ENCODE measurements around the gene MGAT5B.

Gene MGAT5B

DNA sequence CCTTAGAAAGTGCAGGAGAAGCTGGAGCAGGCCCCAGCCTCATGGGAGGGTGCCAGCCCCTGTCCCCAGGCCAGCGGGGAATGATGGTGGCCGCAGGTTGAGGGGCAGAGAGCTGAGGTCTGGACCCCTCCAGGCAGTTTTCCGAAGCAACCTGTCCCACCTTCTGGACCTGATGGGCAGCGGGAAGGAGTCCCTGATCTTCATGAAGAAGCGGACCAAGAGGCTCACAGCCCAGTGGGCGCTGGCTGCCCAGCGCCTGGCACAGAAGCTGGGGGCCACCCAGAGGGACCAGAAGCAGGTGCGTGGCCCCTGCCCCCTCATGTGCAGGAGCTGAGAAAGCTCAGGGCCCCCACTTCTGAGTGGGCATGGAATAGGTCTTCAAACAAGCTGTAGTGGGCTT is 36.8 kb downstream of the MGAT5B start:
- DNase-seq (ENCODE audit: low spot score): no peak

DNA sequence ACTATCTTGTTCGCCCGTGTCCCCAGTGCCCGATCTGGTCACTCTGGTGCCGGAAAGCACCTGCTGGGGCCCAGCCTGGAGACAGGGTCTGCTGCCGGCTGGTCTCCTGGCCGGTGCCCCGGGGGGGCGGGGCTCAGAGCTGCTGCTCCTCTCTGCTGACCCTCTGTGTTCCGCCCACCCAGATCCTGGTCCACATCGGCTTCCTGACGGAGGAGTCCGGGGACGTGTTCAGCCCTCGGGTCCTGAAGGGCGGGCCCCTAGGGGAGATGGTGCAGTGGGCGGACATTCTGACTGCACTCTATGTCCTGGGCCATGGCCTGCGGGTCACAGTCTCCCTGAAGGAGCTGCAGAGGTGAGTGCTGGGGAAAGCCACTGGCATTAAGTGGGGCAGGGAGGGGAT is 37.6 kb downstream of the MGAT5B start:
- DNase-seq (ENCODE audit: low spot score): no peak

DNA sequence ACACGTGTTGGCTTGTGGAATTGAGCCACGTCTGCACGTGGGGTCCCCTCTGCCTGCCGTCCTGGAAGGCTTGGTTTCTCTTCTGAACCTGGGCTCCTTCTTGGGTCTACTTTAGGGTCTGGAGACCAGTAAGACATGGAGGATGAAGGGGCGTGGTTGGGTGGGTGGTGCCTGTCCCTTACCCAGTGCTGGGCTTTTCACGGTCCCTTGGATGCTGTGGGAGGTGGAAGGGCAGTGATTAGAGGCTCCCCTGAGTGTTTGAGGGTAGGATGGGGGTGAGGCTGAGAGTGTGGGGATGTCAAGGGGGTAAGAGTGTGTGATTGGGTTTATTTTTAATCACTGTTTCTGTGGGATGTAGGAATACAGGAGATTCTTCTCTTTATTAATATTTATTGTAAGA is 38.3 kb downstream of the MGAT5B start:
- no peak for DNase-seq (ENCODE audit: low spot score)

DNA sequence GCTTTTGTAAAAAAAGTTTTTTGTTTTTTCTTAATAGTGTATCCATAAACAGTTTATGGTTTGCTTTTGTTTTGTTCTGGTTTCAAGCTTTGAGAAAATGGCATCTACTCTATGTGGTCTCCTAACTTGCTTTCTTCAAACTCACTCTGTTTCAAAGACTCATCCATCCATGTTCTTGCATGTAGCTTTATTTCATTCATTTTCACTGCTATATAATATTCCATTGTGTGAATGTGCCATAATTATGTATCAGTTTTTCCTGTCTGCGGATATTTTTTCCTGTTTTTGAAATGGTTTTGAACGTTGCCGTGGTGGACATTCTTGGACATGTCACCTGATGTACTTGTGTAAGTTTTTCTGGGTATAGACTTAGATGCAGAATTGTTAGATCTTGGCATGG is 39.1 kb downstream of the MGAT5B start:
- no peak for DNase-seq (ENCODE audit: low spot score)

DNA sequence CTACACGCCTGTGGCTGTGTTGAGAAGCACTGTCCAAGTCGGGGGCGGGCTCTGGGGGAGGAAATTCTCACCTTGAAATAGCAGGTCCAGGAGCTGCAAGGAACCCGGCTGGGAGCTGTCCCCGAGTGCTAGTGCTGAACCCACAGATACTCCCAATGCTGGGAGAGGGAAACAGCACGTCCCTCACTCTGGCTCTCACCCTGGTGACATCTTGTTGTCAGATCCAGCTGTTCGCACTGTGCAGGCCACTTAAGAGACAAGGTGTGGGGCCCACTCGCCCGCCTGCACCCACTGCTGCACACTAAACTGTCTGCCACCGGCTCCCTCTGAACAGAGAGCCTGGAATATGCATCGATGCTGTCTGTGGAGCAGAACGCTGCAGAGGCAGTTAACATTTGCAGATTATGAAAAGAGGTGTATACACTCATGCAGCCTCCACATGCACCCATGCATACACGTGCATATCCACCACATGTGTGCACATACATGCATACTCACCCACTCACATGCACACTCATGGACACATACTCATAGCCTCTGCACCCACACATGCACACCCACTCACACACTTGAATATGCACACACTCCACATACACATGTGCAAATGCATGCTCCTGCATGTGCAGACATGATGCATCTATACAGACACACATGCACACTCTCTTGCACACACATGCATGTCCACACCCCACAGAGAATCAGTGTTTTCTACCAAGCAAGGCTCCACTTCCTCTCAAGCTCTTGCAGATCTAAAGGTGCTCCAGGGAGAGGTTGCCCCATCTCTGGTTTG is 42.0 kb downstream of the MGAT5B start:
- DNase-seq (ENCODE audit: low spot score): no peak

DNA sequence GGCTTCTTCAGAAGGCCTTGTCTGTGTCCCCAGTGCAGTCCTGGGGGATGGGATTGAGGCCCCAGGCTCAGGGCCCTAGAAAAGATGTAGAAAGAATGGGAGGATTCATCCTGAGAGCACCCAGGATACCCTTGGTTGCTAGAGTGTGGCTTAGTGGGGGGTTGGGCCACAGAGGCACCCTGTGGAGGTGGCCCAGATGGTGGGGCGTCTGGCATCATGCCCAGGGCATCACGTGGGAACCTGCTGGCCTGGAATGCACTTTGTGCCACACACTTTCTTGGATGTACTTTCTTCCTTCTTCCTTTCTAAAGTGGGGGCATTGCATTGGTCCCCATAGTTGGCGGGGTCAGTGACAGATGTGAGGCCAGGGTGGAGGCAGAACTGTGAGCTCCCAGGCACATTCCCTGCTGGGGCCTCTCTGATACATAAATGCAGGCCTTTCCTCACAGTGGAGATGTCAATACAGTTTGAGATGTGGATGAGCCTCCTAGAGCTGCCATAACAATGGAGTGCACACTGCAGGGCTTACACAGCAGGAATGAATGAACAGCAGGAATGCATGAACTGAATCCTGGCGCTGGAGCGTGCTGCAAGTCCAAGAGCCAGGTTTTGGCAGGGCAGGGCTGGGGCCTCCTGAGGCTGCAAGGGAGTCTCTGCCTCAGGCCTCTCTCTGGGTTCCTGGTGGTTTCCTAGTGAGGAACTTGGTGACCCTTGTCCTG is 43.3 kb downstream of the MGAT5B start:
- DNase-seq (ENCODE audit: low spot score): peak; percentile 87

DNA sequence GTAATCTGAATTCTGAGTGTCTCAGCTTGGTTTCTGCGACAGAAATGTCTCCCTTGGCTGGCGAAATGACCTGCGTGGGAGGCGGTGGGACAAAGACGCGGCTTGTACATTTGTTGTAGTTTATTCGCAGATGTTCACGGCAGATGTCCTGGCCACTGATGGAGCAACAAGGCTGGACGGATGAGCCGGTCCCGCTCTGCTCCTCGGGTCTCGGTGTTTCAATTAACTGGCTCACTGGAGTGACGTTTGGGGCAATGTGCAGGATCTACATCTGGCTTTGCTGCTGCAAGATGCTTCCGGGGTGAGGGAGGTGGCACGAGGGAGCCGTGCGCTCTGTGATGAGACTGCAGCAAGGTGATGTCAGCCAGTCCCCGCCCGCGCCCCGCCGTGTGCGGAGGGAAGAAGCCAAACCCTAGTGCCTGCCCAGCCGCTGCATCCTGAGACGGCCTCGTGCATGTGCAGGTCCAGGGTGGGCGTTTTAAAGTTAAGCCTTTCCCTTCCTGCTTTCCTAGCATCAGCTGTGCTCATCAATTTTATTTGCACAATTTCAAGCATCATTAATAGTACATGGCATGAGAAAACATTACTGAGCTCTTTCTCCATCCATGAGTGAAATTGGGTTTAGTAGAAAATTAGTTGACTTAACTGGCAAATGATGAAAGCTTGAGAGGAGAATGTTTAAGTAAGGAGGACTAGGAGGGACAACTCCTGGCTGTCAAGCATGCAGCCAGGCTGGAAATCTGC is 44.4 kb downstream of the MGAT5B start:
- DNase-seq (ENCODE audit: low spot score): no peak

DNA sequence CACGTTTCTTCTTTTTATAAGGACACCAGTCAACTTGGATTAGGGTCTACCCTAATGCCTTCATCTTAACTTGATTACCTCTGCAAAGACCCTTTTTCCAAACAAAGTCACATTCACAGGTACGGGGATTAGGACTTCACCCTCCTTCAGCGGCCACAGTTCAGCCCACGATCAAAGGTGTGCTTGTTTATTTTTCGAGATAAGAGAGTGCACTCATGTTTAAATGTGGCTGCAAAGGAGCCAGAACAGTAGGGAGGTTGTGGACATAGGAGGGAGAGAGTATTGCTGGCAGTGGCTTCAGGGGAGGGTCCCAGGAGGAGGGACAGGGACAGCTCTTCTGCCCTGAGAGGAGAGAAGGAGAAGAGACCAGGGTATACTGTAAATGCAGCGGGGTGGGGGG is 46.7 kb downstream of the MGAT5B start:
- DNase-seq (ENCODE audit: low spot score): no peak

DNA sequence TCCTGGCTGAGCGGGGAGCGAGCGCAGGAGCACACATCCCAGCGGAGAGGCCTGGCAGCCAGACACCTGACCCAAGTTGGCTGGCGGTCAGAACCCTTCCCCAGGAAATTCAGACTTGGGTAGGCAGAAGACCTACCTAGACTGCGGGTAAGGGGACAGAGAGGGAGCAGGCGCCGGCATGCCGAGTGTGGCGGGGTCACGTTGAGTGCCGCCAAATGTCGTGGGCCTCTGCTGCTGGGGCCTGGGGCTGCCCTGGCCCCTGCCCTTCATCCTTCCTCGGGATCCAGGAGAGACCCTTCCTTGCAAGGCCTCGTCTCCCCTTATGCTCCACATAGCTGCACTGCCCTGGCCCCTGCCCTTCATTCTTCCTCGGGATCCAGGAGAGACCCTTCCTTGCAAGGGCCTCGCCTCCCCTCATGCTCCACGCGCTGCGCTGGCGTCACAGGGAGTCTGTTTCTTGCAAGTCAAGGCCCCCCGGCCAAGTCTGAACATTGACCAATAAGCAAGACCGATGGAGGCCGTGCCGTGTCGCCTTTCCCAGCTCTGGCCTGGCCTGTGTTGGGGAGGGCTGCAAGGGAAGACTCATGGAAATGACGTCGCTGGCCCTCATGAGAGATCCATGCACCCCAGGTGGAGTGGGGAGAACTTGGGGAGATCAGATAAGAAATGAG is 47.8 kb downstream of the MGAT5B start:
- no peak for DNase-seq (ENCODE audit: low spot score)

DNA sequence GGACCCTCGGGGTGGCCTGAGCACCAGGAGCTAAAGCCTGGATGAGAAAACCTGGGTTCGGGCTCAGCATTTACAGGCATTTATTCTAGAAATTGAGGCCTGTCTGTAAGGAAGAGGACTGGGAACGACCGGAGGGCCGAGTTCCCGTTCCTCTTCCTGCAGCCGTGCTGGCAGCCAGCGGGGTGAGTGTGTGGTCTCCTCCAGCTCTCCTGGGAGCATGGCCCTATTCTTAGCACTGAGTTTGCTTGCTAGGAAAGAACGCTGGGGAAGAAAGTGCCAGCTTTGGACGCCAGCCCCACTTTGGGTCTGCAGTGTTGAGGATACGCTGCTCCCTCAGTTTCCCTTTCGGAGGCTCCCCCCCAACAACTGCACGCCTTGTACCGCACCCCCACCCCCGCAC is 49.6 kb downstream of the MGAT5B start:
- DNase-seq (ENCODE audit: low spot score): no peak

DNA sequence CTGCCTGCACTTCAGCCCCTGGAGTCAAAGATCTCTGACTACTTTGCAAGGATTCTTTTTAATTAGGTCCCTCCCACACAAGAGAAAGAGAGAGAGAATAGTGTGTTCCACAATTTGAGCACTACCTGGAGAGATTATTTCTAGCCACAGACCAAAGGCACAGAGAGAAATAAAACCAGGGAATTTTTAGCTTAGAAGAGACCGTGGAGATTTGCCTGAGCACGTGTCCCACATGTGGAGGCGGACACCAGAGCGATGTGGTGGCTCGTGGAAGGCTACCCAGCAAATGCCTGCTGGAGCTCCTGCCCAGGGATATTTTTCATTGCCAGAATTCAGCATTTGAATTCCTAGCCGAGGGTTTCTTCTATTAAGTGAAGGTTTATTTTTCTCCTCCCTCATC is 50.6 kb downstream of the MGAT5B start:
- no peak for DNase-seq (ENCODE audit: low spot score)

DNA sequence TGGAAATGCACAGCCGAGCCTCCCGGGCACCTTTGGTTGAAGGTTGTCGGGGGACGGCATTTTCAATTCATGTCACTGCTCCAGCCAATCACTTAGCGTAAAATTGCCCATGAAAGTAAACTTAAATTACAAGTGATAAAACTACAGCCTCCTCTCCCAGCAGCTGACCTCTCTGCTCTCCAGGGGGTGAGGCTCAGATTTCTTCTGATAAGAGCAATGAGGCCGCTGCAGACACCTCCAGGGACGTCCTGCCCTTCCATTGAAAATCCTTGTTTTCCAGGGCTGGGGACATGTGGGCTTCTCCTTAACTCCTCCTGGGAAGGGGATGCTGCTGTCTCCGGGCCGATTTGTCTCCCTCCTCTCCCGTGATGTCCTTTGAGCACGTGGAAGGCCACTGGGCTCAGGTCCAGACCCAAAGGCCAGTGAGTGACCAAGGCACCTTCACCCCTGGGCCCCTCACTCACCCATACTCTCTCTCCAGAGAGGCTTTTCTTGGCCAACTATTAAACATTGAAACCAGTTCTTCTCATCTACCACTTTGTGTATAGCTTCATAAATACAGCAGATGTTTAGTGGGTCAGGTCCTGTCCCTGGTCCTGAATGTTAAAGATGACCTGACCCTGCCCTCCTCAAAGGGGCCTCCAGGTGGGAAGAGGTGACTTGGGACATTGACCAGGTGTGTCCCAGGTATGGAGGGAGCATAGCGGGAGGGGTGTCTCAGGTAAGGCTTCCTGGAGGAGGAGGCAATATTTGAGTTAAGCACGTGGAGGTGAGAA is 52.3 kb downstream of the MGAT5B start:
- no peak for DNase-seq (ENCODE audit: low spot score)

DNA sequence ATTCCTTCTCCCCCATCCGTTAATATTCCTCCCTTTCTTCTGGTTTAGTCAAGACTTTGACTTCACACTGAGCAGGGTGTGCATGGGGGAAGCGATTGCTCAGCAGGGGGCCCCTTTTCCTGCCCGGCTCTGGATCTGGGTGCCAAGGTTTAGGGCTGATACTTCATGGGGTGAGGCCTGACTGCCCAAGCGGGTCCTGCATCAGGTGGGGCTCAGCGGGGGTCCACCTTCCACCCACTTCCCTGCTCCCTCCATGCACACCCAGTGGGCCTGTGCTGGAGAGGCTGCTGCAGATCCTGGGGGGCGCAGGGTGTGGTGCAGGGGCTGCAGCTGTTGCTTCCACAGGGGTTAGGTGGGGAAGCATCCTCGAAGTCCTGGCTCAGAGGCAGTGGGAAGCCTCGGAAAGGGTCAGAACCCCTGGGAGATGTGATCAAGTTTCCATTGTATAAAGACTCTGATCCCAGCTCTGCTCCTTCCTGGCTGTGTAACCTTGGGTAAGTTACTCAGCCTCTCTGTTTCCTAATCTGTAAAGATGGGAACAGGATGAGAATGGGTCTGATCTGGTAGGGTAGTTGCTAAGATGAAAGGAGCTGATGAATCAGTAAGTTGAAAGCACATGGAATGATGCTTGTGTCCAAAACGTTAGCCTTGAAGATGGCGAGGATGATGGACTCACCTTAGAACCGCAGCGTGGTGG is 53.3 kb downstream of the MGAT5B start:
- DNase-seq (ENCODE audit: low spot score): no peak

DNA sequence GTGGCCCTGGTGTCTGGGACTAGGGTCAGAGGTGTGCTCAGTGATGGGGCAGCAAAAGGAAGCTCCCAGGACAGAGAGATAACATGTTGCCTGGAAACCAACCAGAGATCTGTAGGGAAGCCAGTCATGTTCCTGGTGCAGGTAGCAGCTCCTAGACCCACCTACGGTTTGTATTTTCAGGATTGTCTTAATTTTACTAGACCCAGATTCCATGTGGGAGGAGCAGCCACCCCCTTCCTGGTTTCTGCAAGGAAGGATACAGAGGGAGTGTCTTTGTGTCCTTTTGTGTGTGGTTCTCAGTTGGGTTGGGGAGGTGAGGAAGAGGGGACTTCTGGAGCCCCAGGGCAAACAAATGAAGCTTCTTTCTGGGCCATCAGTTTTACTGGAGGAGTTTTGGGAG is 53.9 kb downstream of the MGAT5B start:
- DNase-seq (ENCODE audit: low spot score): no peak

DNA sequence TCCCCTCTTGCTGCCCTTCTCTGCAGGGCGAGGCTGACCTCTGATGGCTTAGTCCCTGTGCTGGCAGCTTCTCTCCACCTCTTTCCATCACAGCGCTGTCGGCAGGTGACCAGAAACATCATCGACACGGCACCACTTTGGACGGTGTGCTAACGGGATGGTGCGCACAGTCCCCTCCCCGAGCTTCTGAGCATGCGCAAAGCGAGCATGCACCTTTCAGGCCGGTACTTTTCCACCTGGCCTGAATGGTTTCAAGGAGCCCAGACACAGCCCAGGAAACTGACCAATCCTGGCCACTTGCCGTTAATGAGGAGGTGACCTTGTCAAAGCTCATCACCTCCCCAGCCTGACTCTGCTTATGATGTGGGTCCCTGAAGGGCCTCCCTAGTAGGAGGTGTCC is 54.8 kb downstream of the MGAT5B start:
- DNase-seq (ENCODE audit: low spot score): no peak

DNA sequence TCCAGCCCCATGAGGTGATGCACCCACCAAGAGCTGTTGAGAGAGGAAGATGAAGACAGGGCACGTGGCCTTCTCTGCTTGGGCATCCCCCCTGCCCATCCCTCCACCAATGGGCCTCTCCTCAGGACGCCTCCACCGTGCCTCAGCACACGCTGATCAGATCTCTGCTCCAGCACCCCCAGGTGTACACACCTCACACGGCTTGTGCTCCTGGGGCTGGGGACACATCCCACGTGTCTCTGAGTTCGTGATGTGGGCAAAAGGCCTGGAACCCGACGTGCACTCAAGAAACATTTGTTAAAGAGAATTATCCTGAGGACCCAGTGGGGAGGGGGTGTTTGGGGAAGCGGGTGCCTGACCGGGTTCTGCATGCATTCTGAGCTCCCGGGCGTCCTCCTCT is 55.3 kb downstream of the MGAT5B start:
- DNase-seq (ENCODE audit: low spot score): no peak

DNA sequence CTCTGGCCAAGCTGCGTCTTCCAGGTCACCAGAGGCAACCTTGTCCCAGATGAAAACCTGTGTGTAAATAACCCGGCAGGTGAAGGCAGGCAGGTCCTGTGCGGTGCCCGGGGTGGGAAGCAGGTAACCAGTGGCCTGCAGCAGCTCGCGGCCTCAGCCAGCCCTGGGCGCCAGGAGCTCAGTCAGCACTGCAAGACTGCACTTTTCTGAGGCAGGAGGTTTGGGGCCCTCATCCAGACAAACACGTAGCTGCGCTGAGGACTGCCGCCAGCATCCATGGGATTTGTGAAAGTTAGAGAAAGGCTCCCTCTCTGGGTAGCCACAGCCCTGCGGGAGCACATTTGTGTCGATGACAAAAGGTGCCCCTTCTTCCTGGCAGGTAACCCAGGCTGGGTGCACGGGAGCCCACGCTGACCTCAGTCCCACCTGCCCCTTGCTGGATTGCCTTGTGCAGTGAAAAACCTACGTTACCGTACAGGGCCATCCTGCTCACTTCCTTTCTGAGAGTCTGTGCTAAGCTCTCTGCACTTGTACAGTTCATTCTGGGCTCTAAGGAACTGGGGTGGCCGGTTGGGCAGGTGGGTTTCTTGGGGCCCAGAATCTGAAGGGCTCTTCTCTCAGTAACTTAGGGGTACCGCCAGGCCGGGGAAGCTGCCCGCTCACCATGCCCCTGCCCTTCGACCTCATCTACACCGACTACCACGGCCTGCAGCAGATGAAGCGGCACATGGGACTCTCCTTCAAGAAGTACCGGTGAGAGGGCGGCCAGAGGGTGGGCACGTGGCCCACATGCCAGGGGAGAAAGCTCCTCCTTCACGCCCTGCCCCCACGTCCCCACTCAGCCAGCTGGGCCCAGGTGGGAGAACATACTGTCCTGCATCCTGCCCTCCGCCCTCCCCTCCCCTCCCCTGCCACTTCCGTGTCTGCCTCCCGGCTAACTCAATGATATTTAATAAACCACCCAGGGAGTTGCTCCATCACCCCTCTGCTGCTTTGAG is 56.4 kb downstream of the MGAT5B start:
- DNase-seq (ENCODE audit: low spot score): no peak

DNA sequence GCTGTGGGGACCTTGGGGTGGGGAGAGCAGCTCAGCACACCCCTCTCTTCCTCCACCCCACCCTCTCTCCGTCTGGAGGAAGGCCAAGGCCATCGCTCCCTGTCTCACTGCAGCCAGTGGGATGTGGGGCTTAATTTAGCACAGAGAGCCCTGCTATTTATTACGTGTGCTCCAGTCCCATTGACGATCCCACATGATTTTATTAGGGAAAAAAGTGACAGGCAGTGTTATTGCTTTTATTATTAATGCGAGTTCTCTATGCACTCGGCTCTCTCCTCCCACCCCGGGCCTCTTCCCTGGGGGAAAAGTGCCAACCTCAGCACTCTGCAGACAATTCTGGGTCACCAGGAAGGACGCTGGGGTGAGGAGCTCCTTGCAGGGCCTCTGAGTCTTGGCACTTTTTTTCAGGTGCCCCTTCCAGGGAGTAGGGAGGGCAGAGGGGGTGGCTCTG is 57.3 kb downstream of the MGAT5B start:
- DNase-seq (ENCODE audit: low spot score): no peak

DNA sequence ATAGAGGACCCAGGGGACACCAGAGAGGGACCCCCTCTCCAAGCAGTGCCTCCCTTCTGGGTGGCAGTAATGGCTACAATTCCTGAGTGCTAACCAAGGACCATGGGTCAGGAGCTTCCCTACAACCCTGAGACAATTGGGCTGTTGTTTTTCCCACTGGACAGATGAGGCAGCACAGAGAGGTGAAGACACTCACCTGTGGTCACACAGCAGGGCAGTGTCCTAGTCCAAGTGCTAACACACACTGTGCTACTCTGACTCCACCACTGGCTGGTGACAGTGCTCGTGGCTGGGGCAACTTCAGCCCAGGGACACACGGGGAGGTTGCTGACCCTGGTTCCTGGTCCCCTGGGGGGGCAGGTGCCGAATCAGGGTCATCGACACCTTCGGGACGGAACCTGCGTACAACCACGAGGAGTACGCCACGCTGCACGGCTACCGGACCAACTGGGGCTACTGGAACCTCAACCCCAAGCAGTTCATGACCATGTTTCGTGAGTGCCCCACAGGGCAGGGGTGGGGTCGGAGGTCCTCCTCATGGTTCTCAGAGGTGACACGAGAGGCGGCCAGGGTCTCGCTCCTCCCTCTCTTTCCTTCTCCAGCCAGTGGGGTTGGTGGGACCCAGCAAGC is 58.1 kb downstream of the MGAT5B start:
- no peak for DNase-seq (ENCODE audit: low spot score)

Data from D341Med (cell line).